Chondrocyte (in vitro differentiated cells): ENCODE measurements around the gene KCNA3. TPM values are rescaled to one million over a fixed set of nuclear protein-coding genes. Genes with fewer than 3 reads are reported as not detected.

Experiments used
- total RNA-seq: library from RNA; stranded (reverse); gene quantifications from 3 replicates; pipeline ENCODE4 v1.2.1, GENCODE V29; 2021

Gene KCNA3
- total RNA-seq, 1 donor from 2014 or later: not detected

Other genes with a start within 250 kb of the KCNA3 start
- gene PROK1, start 223.8 kb downstream of the KCNA3 start, total RNA-seq: not detected in 3 replicates
- not detected in 3 replicates for gene KCNA10, start 155.8 kb downstream of the KCNA3 start, total RNA-seq
- 0.12 to 0.33 TPM (median 0.17 TPM) in 3 replicates for gene KCNA2, start 68.6 kb downstream of the KCNA3 start, total RNA-seq
- gene CD53, start 198.2 kb upstream of the KCNA3 start, total RNA-seq: not detected in 3 replicates